Pulmonary artery endothelial cell (primary cell): ENCODE results near the gene RBPJ. TPM values are rescaled to one million over a fixed set of nuclear protein-coding genes. Genes with fewer than 3 reads are reported as not detected.
"Not testable (repeated sequence)": the region's sequence is repeated elsewhere in the genome, so short reads cannot be mapped to it uniquely, and the experiment has no call there.

Source experiments
- DNase-seq: peaks from one replicate; pipeline ENCODE4 v3.0.0-alpha.2; 2011; ENCODE audit warnings: low read depth, low spot score
- total RNA-seq: library from RNA; depleted of rRNA; stranded (reverse); fragments of >200 nt; gene quantifications from 2 replicates; pipeline ENCODE4 v1.2.3, GENCODE V29; 2014

Gene RBPJ
- total RNA-seq, 1 donor from 2014 or later: 38.8 TPM

- peak; percentile 3 for DNase-seq
Measured at GRCh38 chr4:26372525-26373172, 51.8 kb downstream of the RBPJ start.

DNA sequence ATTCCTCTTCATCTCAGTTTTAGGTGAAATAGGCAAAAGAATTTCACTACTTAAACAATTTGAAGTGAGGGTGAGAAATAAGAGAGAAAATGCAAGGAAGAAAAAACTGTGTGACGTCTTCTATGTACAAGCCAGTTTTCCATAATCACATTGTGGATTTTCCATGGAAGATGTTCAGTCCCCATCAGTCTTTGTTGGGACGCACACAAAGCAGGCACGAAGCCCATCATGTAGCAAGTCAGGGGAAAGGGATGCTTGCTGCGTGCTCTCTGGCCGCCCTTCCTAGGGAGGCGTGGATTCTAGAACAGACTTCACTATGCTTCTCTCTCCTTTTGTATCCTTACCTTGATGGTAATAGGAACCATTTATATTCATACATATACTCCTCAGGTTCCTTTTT lies 54.7 kb downstream of the RBPJ start:
- DNase-seq: no peak

DNA sequence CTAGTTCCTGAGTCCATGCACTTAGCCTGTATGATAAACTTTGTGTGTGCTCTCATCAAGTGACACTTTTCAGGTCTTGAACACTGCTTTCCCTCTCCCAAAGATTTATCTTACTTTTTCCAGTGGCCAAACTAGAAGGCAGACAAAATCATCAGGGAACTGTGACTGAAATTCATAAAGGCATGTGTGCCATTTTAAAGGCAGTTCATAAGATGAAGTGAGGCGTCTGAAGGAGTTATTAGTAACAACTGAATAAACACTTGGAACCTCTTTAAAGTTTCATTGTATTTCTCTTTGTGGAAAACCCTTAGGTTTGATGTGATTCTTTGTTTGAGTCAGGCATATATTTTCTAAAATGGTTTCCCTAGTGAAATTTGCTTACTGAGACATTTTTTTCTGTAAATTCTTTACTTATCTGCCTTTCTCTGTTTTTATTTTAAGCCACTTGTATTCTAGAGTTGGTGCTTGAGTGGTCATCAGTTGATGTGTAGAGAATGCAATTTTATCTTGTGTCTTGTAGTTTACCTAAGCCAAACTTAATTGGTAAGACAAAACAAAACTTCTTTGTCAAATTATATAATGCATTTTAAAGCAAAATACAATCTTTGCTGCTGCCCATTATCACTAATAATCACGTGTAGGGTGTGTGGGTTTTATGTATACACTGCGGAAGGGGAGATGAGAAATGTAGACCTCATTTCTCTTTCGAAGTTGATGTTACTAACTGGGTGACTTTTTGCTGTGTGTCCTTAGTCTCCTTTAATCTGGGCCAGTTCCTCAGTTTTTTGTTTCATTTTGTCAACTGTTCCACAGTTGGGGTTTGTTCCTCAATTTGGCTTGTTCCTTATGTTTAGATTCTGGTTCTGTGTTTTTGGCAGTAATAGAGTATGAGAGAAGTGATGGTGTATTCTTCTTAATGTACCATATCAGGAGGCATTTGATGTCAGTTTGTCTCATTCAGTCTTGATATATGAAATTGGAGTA lies 56.8 kb downstream of the RBPJ start:
- DNase-seq: no peak

DNA sequence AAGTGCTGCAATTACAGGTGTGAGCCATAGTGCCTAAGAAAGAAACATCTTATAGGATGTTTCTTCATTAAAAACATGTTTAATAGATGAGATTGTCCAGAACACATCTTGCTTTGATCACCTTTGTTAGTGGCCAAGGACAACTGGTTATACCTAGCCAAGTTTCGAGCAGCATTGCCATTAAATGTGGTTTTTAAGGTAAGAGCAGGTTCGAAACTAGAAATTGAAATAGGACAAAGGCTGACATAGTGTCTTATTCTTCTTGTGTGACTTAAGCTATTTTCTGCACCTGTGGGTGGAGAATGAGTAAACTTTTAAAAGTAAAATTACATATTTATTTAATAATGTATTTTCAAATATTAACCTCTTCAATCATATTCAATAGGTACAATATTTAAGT lies 59.0 kb downstream of the RBPJ start:
- no peak for DNase-seq

- DNase-seq: no peak
Measured at GRCh38 chr4:26380740-26381139, 59.9 kb downstream of the RBPJ start.

GRCh38 chr4:26384380-26385057 lies 63.7 kb downstream of the RBPJ start:
- no peak for DNase-seq

DNA sequence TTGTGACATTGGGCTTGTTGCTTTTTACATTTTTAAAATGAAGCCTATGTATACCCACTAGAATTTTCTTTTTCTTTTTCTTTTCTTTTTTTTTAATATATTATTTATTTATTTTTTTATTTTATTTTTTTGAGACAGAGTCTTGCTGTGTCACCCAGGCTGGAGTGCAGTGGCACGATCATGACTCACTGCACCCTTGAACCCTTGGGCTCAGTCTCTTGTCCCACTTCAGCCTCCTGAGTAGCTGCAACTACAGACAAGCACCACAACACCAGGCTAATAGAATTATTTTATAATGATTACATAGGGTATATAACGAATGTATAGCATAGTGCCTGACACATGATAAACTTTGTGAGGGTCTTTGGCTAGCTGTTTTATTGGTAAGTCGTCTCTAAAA lies 64.9 kb downstream of the RBPJ start:
- no peak for DNase-seq

DNA sequence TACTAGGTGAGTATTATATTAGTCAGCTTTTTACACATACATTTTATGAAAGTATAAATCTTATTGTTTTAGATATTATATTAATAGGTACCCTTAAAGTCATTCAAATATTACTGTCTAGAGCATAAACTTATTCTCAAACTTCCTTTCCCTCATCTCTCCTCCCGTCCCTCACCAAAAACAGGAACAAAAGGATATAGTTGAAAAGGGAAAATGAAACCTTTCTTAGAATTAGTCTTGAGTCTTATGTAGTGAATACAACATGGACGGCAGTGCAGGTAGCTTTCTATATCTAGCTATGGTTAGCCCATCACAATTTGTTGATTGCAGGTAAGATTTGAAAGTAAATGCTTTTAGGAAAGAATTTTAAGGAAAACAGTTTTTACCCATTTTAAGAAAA lies 65.6 kb downstream of the RBPJ start:
- no peak for DNase-seq

DNA sequence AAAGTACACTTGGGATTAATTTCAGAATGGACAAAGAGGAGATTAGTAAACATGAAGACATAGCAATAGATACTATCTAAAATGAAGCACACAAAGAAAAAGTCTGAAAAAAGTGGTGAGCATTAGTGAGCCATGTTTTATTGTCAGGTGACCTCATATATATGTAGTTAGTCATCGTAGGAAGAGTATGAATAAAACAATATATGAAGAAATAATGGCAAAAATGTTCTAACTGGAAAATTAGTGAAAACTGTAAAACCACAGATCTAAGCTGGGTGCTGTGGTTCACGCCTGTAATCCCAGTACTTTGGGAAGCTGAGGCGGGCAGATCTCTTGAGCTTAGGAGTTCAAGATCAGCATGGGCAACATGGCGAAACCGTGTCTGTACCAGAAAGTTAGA lies 67.9 kb downstream of the RBPJ start:
- no peak for DNase-seq

GRCh38 chr4:26397086-26397485 lies 76.3 kb downstream of the RBPJ start:
- no peak for DNase-seq

DNA sequence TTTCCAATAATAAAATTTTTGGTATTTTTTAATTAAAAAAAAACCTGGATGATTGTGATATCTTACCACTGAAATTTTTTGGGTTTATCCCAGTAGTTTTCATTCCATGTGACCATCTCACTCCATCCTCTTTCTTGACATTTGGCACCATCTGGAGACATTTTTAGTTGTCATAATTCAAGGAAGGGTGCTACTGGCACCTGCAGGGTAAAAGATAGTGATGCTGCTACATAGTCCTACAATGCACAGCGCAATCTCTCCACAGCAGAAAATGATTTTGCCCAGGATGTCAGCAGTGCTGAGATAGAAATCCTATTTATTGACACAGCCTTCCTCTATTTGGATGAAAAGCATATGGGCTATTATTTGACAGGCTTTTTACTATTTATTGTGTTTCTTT lies 79.3 kb downstream of the RBPJ start:
- no peak for DNase-seq

- not testable (repeated sequence) for DNase-seq
Measured at GRCh38 chr4:26402017-26402416, 81.2 kb downstream of the RBPJ start.

- DNase-seq: no peak
Measured at GRCh38 chr4:26402458-26402857, 81.6 kb downstream of the RBPJ start.

- DNase-seq: no peak
Measured at GRCh38 chr4:26404743-26405206, 84.0 kb downstream of the RBPJ start.

DNA sequence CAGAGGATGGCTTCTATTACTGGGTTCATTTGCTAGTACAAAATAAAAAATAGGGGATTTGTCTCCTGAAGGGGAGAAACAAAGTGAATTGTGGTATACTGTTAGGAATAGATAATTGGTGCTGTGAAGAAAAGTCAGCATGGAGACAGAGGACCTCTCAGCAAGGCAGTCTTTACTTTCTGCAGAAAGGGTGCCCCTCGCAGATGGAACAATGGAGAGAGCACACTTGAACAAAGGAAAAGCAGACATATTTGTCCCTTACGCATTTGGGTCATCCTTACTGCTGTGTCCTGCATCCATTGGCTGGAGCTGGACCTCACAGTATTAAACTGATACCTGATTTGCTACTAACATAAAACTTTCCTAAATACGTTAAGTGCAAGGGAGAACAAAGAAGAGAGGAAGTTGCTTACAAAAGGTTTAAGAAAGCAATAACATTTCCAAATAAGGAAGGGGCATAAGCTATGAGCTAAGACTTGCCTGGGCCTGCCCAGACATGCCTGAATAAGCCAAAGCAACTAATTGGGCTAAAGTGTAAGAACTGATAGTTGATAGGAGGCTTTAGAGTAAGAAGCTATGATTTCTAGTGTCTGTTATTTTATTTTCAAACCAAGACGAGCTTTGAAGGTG lies 85.6 kb downstream of the RBPJ start:
- DNase-seq: no peak

- DNase-seq: no peak
Measured at GRCh38 chr4:26407476-26407875, 86.7 kb downstream of the RBPJ start.

DNA sequence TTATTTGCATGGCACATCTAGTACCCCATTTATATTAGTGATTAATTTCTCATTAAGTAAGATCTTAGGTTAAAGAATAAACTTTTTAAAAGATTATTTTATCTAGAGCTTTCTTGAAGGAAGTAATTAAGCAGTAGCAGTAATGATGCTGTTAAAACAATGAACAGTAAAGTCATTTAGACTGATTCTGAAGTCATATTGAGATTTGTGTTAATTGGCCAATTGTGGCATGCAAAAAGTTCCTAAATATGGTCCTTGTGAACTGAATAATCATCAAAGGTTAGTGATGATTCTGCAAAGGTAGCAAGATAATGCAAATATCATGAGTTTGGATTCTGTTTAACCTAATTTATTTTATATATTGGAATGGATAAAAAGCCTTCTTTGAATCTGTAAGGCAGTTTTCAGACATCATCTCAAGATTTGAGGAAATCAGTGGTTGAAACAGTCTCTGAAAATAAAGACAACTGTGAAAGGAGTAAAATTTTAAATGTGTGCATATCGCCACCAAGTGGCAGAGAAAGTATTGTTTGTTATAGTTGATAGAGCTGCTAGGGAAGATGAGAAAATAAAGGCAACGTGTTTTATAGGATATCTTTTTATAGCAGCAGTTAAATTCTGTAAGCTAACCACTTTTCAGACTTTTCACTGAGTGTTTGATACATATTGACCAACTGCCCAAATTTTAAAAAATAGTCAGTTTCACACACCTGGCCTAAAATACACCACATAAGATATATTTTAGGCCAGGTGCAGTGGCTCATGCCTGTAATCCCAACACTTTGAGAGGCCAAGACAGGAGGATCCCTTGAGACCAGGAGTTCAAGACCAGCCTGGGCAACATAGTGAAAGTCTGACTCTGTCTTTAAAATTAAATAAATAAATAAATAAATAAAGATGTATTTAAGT lies 89.8 kb downstream of the RBPJ start:
- peak; percentile 4 for DNase-seq

DNA sequence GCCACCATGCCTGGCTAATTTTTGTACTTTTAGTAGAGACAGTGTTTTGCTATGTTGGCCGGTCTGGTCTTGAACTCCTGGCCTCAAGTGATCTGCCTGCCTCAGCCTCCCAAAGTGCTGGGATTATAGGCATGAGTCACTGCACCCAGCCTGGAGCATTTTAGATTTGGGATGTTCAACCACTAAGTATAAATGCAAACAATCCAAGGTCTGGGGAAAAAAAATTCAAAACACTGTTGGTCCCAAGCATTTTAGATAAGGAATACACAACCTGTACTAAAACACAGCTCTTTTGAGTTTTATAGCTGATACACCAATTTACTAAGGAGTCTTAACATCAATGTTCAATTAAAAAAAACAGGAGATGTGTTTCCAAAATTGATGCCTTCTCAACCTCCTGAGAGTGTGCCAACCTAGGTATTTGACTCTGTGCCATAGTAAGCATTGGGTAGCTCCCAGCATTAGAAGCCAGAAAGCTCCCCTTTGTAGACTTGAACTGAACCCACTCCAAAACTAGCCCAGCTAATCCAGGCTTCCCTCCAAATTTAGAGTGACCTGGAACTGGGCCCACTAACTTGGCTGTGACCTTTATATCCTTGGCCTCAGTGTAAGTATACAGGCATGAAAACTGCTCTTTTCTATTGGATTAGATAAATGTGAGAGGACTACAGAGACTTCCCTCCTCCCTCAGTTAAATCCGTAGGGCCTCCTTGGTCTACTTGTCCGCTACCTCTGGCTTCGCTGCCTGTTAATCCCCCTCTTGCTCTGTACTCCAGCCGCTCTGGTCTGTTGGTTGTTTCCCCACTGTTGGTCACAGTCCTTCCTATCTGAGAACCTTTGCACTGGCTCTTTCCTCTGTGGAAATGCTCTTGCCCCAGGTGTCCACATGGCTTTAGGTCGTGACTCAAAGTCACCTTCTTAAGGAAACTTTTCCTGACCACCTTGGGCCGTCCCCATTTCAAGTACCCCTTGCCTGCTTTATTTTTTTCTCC lies 91.9 kb downstream of the RBPJ start:
- no peak for DNase-seq

DNA sequence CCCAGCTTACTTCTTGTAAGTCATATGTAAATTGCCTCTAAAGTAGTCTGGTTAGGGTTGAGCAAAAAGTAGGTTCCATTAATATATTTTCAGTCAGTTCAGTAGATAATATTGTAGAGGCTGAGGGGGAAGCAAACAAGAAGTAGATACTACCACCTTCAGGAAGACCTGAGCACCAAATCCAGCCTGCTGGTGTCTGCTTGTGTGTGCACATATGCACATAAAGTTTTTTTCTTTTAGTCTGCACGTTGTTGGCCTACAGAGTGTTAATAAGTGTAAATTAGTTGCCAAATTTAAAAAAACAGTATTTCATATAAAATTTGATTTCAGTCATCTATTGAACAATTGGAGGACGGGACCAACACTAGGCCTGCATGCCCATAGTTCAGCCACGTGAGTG lies 92.8 kb downstream of the RBPJ start:
- DNase-seq: no peak
